M059J (cell line): Measurements from ENCODE around the gene RPL22L1. TPM values are rescaled to one million over a fixed set of nuclear protein-coding genes. Genes with fewer than 3 reads are reported as not detected.
"Not testable (repeated sequence)": the region's sequence is repeated elsewhere in the genome, so short reads cannot be mapped to it uniquely, and the experiment has no call there.

ENCODE experiments used
- DNase-seq: peaks from one replicate; pipeline ENCODE4 v3.0.0-alpha.2; 2012; ENCODE audit warnings: low read depth
- total RNA-seq: library from RNA; depleted of rRNA; stranded (reverse); fragments of >200 nt; shearing (Covaris generic); gene quantifications from 2 replicates; pipeline ENCODE4 v1.2.3, GENCODE V29; 2014

The RPL22L1 gene
- total RNA-seq, 1 experiment from 2014 or later, result 64.3 TPM

DNA sequence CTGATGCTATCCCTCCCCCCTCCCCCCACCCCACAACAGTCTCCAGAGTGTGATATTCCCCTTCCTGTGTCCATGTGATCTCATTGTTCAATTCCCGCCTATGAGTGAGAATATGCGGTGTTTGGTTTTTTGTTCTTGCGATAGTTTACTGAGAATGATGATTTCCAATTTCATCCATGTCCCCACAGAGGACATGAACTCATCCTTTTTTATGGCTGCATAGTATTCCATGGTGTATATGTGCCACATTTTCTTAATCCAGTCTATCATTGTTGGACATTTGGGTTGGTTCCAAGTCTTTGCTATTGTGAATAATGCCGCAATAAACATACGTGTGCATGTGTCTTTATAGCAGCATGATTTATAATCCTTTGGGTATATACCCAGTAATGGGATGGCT, 8.7 kb upstream of the RPL22L1 start:
- not testable (repeated sequence) for DNase-seq

DNA sequence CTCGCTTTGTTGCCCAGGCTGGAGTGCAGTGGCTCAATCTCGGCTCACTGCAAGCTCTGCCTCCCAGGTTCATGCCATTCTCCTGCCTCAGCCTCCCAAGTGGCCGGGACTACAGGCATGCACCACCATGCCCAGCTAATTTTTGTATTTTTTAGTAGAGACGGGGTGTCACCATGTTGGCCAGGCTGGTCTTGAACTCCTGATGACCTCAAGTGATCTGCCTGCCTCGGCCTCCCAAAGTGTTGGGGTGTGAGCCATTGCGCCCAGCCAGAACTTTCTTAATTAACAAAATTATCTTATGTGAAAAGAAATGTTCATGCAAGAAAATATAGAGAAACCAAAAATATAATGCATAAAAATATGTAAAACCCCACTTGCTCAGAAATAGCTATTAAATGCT, 7.3 kb upstream of the RPL22L1 start:
- not testable (repeated sequence) for DNase-seq

- no peak for DNase-seq
These were observed 6.5 kb upstream of the RPL22L1 start for GRCh38 chr3:170876537-170876936.

DNA sequence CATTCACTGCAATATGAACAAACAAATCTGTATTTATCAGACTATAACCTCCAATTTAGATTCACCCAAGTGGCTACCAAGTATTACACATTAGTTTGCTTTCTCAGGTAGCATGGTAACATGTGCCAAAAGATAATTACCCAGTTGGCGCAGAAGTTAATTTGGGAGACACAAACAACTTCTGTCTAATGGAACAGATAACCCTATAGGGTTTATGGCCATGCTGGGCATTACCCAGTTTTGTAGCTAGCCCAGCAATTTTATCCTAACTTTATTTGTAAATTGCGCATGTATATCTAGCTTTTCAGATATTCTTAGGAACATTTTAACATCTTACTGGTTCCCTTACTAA, 780 bp downstream of the RPL22L1 start:
- no peak for DNase-seq

GRCh38 chr3:170868577-170869238, 1.3 kb downstream of the RPL22L1 start:
- no peak for DNase-seq

DNA sequence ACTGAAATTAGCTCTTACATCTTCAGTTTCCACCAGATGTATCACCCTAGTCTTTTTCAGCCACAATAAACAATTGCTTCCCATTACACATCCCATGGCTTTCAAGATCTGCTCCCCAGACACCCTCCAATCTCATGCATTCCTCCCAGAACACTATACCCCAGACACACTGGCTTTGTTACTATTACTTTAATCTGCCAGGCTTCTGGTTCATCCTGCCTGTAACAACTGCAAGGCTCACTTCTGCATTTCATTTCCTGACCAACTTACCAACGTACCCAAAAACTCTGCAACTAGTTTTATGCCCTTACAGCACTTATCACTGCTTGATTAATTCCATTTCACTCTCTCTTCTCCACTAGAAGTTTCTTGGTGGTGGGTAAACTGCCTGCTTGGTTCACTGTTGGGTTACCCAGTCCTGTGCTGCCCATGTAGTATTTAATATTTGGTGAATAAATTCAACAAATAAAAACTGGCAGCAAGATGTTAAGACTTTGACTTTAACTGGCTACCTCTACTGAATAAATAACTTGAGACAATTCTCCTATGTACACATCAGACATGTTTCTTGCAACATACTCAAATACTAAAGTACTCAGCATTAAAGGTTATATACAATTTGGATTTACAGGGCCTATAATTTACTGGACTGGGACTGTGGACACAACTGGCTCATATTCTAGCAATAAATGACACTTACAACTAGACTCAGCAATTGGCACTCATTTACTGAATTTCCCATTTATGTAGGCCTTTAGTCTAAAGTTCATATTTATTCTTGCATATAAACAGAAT, 2.7 kb downstream of the RPL22L1 start:
- DNase-seq, result peak; percentile 7

- no peak for DNase-seq
These were observed 3.5 kb downstream of the RPL22L1 start for GRCh38 chr3:170866499-170866898.

- DNase-seq, result peak; percentile 20
These were observed 4.5 kb downstream of the RPL22L1 start for GRCh38 chr3:170865209-170866094.

DNA sequence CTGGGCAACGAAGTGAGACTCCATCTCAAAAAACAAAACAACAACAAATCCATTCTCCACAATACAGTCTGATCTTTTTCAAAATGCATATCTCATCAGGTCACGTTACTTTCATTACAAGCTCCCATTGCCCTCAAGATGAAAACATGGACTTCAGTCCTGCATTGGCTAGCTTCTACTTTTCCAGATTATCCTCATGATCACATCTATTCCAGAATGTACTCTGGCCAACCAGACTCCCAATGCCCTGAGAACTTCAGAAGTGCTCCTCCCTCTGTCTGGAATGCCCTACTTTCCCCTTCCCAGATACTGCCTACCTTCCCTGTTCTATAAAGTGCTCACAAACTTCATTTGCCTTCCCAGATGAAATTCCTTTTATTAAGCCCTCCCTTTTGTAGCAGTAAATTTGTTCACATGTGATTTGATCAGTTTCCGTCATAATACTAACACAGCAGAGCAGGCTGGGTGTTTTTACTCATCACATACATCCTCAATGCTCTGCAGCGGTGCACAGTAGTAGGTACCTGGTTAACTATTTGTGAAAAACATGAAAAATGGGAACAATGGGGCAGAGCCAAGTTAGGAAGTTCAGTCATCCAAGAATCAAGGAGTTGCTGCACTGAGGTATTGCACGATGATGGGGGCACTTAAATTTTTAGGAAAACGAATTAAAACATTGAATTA, 5.3 kb downstream of the RPL22L1 start:
- peak; percentile 22 for DNase-seq

DNA sequence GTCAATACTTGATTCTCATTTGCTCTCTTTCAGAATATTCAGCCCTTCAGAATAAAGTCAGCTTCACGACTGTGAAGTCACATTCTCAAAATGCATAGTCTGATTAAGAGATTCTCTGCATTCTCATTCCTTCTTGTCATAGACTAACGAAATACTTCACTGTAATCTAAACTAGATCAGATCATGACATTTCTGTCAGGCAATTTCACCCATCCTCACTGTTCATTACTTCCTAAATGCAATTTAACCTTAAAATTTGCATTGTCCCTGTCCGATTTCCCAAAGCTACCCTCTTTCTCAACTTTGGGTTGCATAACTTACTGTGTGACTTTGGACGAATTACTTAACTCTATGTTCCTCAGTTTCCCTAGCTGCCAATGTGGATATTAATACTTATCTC, 6.2 kb downstream of the RPL22L1 start:
- no peak for DNase-seq

GRCh38 chr3:170862618-170863374, 7.2 kb downstream of the RPL22L1 start:
- DNase-seq, result peak; percentile 14

DNA sequence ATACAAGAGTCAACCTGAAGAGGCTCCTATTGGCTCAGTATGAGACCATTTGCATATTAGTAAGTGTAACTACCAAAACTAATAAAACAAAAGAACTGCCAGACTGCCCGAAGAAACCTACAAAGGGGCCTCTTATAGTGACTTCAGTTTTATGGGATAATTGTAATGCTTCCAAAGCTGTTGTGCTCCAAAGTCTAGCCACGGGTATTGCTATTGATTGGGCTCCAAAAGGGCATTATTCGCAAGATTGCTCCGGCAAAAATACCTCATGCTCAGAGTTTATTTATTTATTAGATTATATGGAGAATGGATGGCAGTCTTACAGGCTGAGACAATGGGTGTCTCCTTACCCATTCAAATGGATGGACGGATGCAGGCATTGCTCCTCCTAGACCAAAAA, 11.4 kb downstream of the RPL22L1 start:
- no peak for DNase-seq

GRCh38 chr3:170852324-170852723, 17.7 kb downstream of the RPL22L1 start:
- DNase-seq, result no peak

GRCh38 chr3:170848292-170848917, 21.6 kb downstream of the RPL22L1 start:
- DNase-seq, result peak; percentile 39

DNA sequence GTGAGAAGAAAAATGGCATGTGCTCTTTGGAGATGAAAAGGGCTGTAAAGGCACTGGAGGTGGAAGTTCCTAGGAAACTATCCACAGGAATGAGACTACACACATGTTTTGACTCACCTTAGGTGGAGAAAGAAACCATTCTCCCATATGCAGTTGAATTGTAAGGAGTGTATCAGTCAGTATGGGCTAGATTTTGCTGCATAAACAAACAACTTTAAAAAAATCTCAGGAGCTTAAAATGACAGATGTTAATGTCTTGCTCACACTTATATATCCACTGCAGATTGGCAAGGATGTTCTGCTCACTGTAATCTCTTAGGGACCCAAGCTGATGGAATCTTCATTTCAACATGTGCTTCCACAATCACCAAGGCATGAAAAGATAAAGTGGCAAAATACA, 25.6 kb downstream of the RPL22L1 start:
- no peak for DNase-seq

GRCh38 chr3:170840291-170840859, 29.6 kb downstream of the RPL22L1 start:
- DNase-seq, result no peak

DNA sequence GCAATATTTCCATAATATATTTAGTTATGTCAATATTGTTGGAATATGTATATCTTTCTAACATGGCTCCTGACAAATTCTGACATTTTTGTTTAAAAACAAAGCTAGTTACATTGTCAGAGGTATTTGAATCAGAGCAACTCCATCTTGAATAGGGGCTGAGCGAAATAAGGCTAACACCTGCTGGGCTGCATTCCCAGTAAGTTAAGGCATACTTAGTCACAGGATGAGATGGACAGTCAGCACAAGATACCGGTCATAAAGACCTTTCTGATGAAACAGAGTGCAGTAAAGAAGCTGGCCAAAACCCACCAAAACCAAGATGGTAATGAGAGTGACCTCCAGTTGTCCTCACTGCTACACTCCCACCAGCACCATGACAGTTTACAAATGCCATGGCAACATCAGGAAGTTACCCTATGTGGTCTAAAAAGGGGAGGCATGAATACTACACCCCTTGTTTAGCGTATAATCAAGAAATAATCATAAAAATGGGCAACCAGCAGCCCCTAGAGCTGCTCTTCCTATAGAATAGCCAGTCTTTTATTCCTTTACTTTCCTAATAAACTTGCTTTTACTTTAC, 30.4 kb downstream of the RPL22L1 start:
- peak; percentile 14 for DNase-seq

- DNase-seq, result no peak
These were observed 33.5 kb downstream of the RPL22L1 start for GRCh38 chr3:170836491-170836890.

DNA sequence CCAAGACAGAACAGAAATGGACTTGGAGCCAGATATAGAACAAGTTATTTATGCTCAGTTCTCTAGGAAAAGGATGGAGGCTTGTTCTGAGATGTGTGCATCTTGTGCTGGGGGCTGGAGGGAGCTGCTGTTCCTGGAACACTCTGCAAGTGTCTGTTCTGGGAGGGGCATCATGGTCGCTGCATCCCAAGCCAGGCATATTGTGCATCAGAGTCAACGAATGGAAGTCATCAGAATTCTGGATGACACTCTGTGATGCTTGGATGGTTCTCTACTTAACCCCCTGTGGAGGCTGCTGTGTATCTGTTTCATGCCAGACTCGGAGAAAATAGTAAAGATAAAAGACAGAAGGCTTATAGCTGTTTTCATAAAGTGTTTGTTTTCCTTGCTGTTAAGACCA, 34.7 kb downstream of the RPL22L1 start:
- DNase-seq, result no peak

DNA sequence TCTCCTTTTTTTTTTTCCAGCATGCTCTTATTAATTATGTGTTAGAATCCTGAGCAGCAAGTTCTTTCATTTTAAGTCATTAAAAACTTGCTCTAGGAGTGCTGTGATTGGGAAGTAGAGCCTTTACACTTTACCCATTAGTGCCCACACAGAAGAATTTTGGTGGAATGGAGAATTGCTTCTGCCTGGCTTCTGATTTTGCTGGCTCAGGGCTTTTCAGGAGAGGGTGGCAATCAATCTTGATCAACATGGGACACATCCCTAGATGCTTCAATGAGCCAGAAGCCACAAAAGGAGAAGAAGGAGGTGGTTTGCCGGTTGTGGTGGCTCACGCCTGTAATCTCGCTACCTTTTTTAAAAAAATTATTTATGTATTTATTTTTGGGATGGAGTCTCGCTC, 39.4 kb downstream of the RPL22L1 start:
- DNase-seq, result no peak
